MCF 10A (cell line): Measurements from ENCODE around the gene FAM13A. TPM values are rescaled to one million over a fixed set of nuclear protein-coding genes. Genes with fewer than 3 reads are reported as not detected.

ENCODE experiments used
- BruUV-seq: library from RNA; stranded (reverse); fragments of 400-500 nt; replicated peaks from 2 replicates; lab custom pipeline; 2021; lab: Mats Ljungman, UMichigan
- CTCF ChIA-PET: fragments of 300-600 bp; sonication (Branson Sonifier 250); formaldehyde crosslinking; extraction: SDS; loops from one replicate; lab custom pipeline; 2021; ENCODE audit warnings: antibody characterized with exemption, inconsistent platforms; lab: Yijun Ruan, JAX
- POLR2A ChIA-PET: fragments of 300-600, 350-650 bp; sonication (Branson Sonifier 250); formaldehyde crosslinking; extraction: SDS; loops from one replicate; lab custom pipeline; 2020; ENCODE audit warnings: antibody characterized with exemption, inconsistent platforms; lab: Yijun Ruan, JAX
- DNase-seq: peaks from one replicate; pipeline ENCODE4 v3.0.0-alpha.2; 2018; ENCODE audit not compliant: unreplicated experiment
- H3K27ac Mint-ChIP-seq: one replicate; pipeline ENCODE4 v1.8.0; 2022; ENCODE audit warnings: mild to moderate bottlenecking, low read depth, mixed read lengths; ENCODE audit not compliant: unreplicated experiment
- H3K27me3 Mint-ChIP-seq: one replicate; pipeline ENCODE4 v1.8.0; 2022; ENCODE audit warnings: mixed read lengths; ENCODE audit not compliant: insufficient read depth, unreplicated experiment
- H3K36me3 Mint-ChIP-seq: one replicate; pipeline ENCODE4 v1.8.0; 2022; ENCODE audit warnings: mild to moderate bottlenecking, moderate library complexity, mixed read lengths; ENCODE audit not compliant: insufficient read depth, unreplicated experiment
- H3K4me1 Mint-ChIP-seq: one replicate; pipeline ENCODE4 v1.8.0; 2022; ENCODE audit warnings: mixed read lengths; ENCODE audit not compliant: insufficient read depth, unreplicated experiment
- H3K4me3 Mint-ChIP-seq: one replicate; pipeline ENCODE4 v1.8.0; 2022; ENCODE audit warnings: mild to moderate bottlenecking, moderate library complexity, mixed read lengths; ENCODE audit not compliant: unreplicated experiment
- H3K9me3 Mint-ChIP-seq: one replicate; pipeline ENCODE4 v1.8.0; 2022; ENCODE audit warnings: mixed read lengths; ENCODE audit not compliant: unreplicated experiment
- CTCF ChIP-seq: fragments of 200-600 bp; IDR thresholded peaks from one replicate; pipeline ENCODE4 v1.8.0; 2022; ENCODE audit warnings: antibody characterized with exemption, mild to moderate bottlenecking; ENCODE audit not compliant: unreplicated experiment
- intact Hi-C: fragments of 100-400 bp; cut with micrococcal nuclease; formaldehyde crosslinking; loops from 2 replicates; pipeline ENCODE4 v1.14.1; 2022
- total RNA-seq: library from RNA; stranded (reverse); gene quantifications from 2 replicates; pipeline ENCODE4 v1.2.3, GENCODE V29; 2022

The FAM13A gene
- total RNA-seq, 1 experiment from 2014 or later = 11.1 TPM

GRCh38 chr4:88763075-88763474 is 293.9 kb downstream of the FAM13A start:
- CTCF ChIA-PET = interaction anchor here (0.6 kb wide), 1 partner anchor 238 kb away, joined by 3 read pairs; no protein-coding TSS in a partner anchor
- no peak for TF ChIP-seq CTCF
- no peak overlapping the region for H3K4me3 Mint-ChIP-seq
- H3K27ac Mint-ChIP-seq = no peak overlapping the region
- H3K9me3 Mint-ChIP-seq = no peaks in the 10 kb centered on the region
- BruUV-seq = no TSS peak
- intact Hi-C loops = no loop called here
- peaks cover 11% of the 10 kb centered on the region for H3K36me3 Mint-ChIP-seq
- POLR2A ChIA-PET = interaction anchor here (0.9 kb wide), 1 partner anchor 329 kb away, joined by 3 read pairs; no protein-coding TSS in a partner anchor
- H3K27me3 Mint-ChIP-seq = no peaks in the 10 kb centered on the region
- peaks cover 11% of the 10 kb centered on the region for H3K4me1 Mint-ChIP-seq
- DNase-seq = no peak

- DNase-seq = no peak
- ChIA-PET POLR2A (no interaction called here), CTCF (interaction anchor here (1.0 kb wide), 1 partner anchor 223 kb away, joined by 3 read pairs; no protein-coding TSS in a partner anchor)
- Mint-ChIP-seq H3K27me3 (no peaks in the 10 kb centered on the region), H3K27ac (no peak overlapping the region), H3K4me3 (no peak overlapping the region), H3K4me1 (peaks cover 11% of the 10 kb centered on the region), H3K36me3 (peaks cover 11% of the 10 kb centered on the region), H3K9me3 (no peaks in the 10 kb centered on the region)
- TF ChIP-seq CTCF = no peak
- intact Hi-C loops = no loop called here
- no TSS peak for BruUV-seq
These were observed 295.0 kb downstream of the FAM13A start for GRCh38 chr4:88761861-88762523.

- H3K9me3 Mint-ChIP-seq = no peaks in the 10 kb centered on the region
- no peak for DNase-seq
- no TSS peak for BruUV-seq
- TF ChIP-seq CTCF = no peak
- H3K36me3 Mint-ChIP-seq = peaks cover 11% of the 10 kb centered on the region
- H3K27me3 Mint-ChIP-seq = no peaks in the 10 kb centered on the region
- CTCF ChIA-PET = interaction anchor here (1.0 kb wide), 1 partner anchor 222 kb away, joined by 3 read pairs; no protein-coding TSS in a partner anchor
- peaks cover 10% of the 10 kb centered on the region for H3K4me1 Mint-ChIP-seq
- POLR2A ChIA-PET = no interaction called here
- intact Hi-C loops = no loop called here
- no peak overlapping the region for H3K4me3 Mint-ChIP-seq
- no peak overlapping the region for H3K27ac Mint-ChIP-seq
These were observed 295.6 kb downstream of the FAM13A start for GRCh38 chr4:88761342-88761741.

- ChIA-PET POLR2A (interaction anchor here (0.5 to 0.7 kb wide), 2 partner anchors 24 to 257 kb away, joined by 3 read pairs; no protein-coding TSS in a partner anchor), CTCF (interaction anchor here (0.6 kb wide), 1 partner anchor 429 kb away, joined by 3 read pairs; no protein-coding TSS in a partner anchor)
- TF ChIP-seq CTCF = no peak
- no TSS peak for BruUV-seq
- H3K4me3 Mint-ChIP-seq = no peak overlapping the region
- no peaks in the 10 kb centered on the region for H3K4me1 Mint-ChIP-seq
- H3K9me3 Mint-ChIP-seq = no peaks in the 10 kb centered on the region
- no peak for DNase-seq
- intact Hi-C loops = no loop called here
- H3K27me3 Mint-ChIP-seq = no peaks in the 10 kb centered on the region
- peaks cover 11% of the 10 kb centered on the region for H3K36me3 Mint-ChIP-seq
- no peak overlapping the region for H3K27ac Mint-ChIP-seq
These were observed 297.1 kb downstream of the FAM13A start for GRCh38 chr4:88759895-88760290.
